Central memory CD4-positive, alpha-beta T cell (primary cell): ENCODE measurements around the gene CIAO1.
"Not testable (repeated sequence)": the region's sequence is repeated elsewhere in the genome, so short reads cannot be mapped to it uniquely, and the experiment has no call there.

Experiments used
- DNase-seq: peaks from one replicate; pipeline ENCODE4 v3.0.0; 2022

The CIAO1 gene

GRCh38 chr2:96287273-96287856 is 21.3 kb downstream of the CIAO1 start:
- no peak for DNase-seq

- no peak for DNase-seq
Measured at GRCh38 chr2:96291751-96292150, 25.7 kb downstream of the CIAO1 start.

- not testable (repeated sequence) for DNase-seq
Measured at GRCh38 chr2:96294271-96294670, 28.2 kb downstream of the CIAO1 start.

GRCh38 chr2:96296925-96297324 is 30.9 kb downstream of the CIAO1 start:
- DNase-seq, result no peak

- DNase-seq, result no peak
Measured at GRCh38 chr2:96301865-96302264, 35.8 kb downstream of the CIAO1 start.

- no peak for DNase-seq
Measured at GRCh38 chr2:96304606-96305005, 38.6 kb downstream of the CIAO1 start.

- DNase-seq, result peak; percentile 92
Measured at GRCh38 chr2:96305091-96305978, 39.3 kb downstream of the CIAO1 start, which contains the start of gene SNRNP200. Gene SNRNP200 (minus strand): TSS chr2:96305546. CDS start chr2:96305437, 109 bp downstream.

GRCh38 chr2:96305979-96306308 is 39.9 kb downstream of the CIAO1 start:
- no peak for DNase-seq

- no peak for DNase-seq
Measured at GRCh38 chr2:96306370-96306769, 40.3 kb downstream of the CIAO1 start.

GRCh38 chr2:96308248-96308647 is 42.2 kb downstream of the CIAO1 start:
- no peak for DNase-seq

- no peak for DNase-seq
Measured at GRCh38 chr2:96315005-96315399, 49.0 kb downstream of the CIAO1 start.

GRCh38 chr2:96315400-96316071 is 49.5 kb downstream of the CIAO1 start:
- no peak for DNase-seq

GRCh38 chr2:96316999-96317398 is 51.0 kb downstream of the CIAO1 start:
- DNase-seq, result no peak

- DNase-seq, result no peak
Measured at GRCh38 chr2:96317584-96317997, 51.6 kb downstream of the CIAO1 start.

- no peak for DNase-seq
Measured at GRCh38 chr2:96318723-96319122, 52.7 kb downstream of the CIAO1 start.

GRCh38 chr2:96319396-96319795 is 53.4 kb downstream of the CIAO1 start:
- no peak for DNase-seq

- no peak for DNase-seq
Measured at GRCh38 chr2:96320326-96320725, 54.3 kb downstream of the CIAO1 start.

- no peak for DNase-seq
Measured at GRCh38 chr2:96320728-96321622, 55.0 kb downstream of the CIAO1 start.
